Activated T-cell treated with anti-CD3 and anti-CD28 coated beads for 24 hours (primary cell): ENCODE data around the gene SF3B2.
"Not testable (repeated sequence)": the region's sequence is repeated elsewhere in the genome, so short reads cannot be mapped to it uniquely, and the experiment has no call there.

Experiments
- DNase-seq: peaks from one replicate; pipeline ENCODE4 v3.0.0-alpha.2; 2020; ENCODE audit warnings: low read depth

The SF3B2 gene

GRCh38 chr11:66106786-66107599 is 54.8 kb downstream of the SF3B2 start:
- DNase-seq, result no peak

GRCh38 chr11:66107600-66108510 is 55.7 kb downstream of the SF3B2 start:
- no peak for DNase-seq

GRCh38 chr11:66109294-66109693 is 57.1 kb downstream of the SF3B2 start:
- DNase-seq, result no peak

- no peak for DNase-seq
Measured at GRCh38 chr11:66111158-66111557, 59.0 kb downstream of the SF3B2 start.

- DNase-seq, result no peak
Measured at GRCh38 chr11:66112041-66112491, 59.9 kb downstream of the SF3B2 start.

GRCh38 chr11:66112601-66113499 is 60.7 kb downstream of the SF3B2 start:
- no peak for DNase-seq

GRCh38 chr11:66114957-66115356 is 62.8 kb downstream of the SF3B2 start:
- DNase-seq, result not testable (repeated sequence)

- DNase-seq, result no peak
Measured at GRCh38 chr11:66115638-66116301, 63.6 kb downstream of the SF3B2 start.

GRCh38 chr11:66116576-66117361 is 64.6 kb downstream of the SF3B2 start:
- no peak for DNase-seq

GRCh38 chr11:66118847-66119246 is 66.7 kb downstream of the SF3B2 start:
- DNase-seq, result no peak
